Transverse colon (tissue), 4 donors: ENCODE data around the gene TPSG1. TPM values are rescaled to one million over a fixed set of nuclear protein-coding genes. Genes with fewer than 3 reads are reported as not detected.
"Not testable (repeated sequence)": the region's sequence is repeated elsewhere in the genome, so short reads cannot be mapped to it uniquely, and the experiment has no call there.

Experiments used
- DNase-seq: peaks from one replicate; pipeline ENCODE4 v3.0.0-alpha.2; 2019
- H3K27ac ChIP-seq, 4 donors: fragments of 200-600 bp; sonication (generic); 2 replicates each; pipeline ENCODE4 v1.5.1; 2016 to 2018; ENCODE audit warnings: inconsistent platforms in 4 of 4
- H3K27me3 ChIP-seq: fragments of 200-600 bp; sonication (generic); 2 replicates; pipeline ENCODE4 v1.5.1; 2017; ENCODE audit warnings: inconsistent platforms
- H3K36me3 ChIP-seq, 4 donors: fragments of 200-600 bp; sonication (generic); 2 replicates each; pipeline ENCODE4 v1.5.1; 2017 to 2019; ENCODE audit warnings: inconsistent platforms in 4 of 4
- H3K4me1 ChIP-seq, 4 donors: fragments of 200-600 bp; sonication (generic); 2 replicates each; pipeline ENCODE4 v1.5.1; 2017 to 2020; ENCODE audit warnings: inconsistent platforms in 4 of 4
- H3K4me3 ChIP-seq, 4 donors: fragments of 200-600 bp; sonication (generic); 1 replicate in 1 of 4; 2 replicates in 3 of 4; pipeline versions ENCODE4 v1.5.1 to v1.6.1; 2017 to 2019; ENCODE audit warnings: inconsistent platforms in 4 of 4
- H3K9me3 ChIP-seq, 2 donors: fragments of 200-600 bp; sonication (generic); 2 replicates each; pipeline ENCODE4 v1.5.1; 2017 to 2019; ENCODE audit warnings: inconsistent platforms in 2 of 2
- CTCF ChIP-seq, 5 experiments: fragments of 200-600 bp in 3 of 5; fragments of 450-650 bp in 2 of 5; sonication (generic) in 3 of 5; IDR thresholded peaks; 1 replicate in 2 of 5; 2 replicates in 3 of 5; pipeline ENCODE4 v1.5.1; 2016 to 2017; ENCODE audit warnings: antibody characterized with exemption in 5 of 5, inconsistent platforms in 3 of 5, mild to moderate bottlenecking in 2 of 5, moderate library complexity in 1 of 5
- EP300 ChIP-seq: sonication (generic); formaldehyde crosslinking; IDR thresholded peaks from one replicate; pipeline ENCODE4 v1.6.1; 2017; ENCODE audit warnings: antibody characterized with exemption, low read depth
- POLR2A ChIP-seq: fragments of 450-650 bp; IDR thresholded peaks from one replicate; pipeline ENCODE4 v1.6.1; 2016; ENCODE audit warnings: antibody characterized with exemption, mild to moderate bottlenecking, moderate library complexity
- POLR2AphosphoS5 ChIP-seq, 3 donors: sonication (generic); formaldehyde crosslinking; IDR thresholded peaks; one replicate each; pipeline ENCODE4 v1.6.1; 2016; ENCODE audit warnings: antibody characterized with exemption in 3 of 3
- WGBS, 2 donors: methylation state at CpG; one replicate each; pipeline ENCODE4 v1.1.5; 2018; ENCODE audit warnings: low coverage in 1 of 2; 5-methylcytosine and 5-hydroxymethylcytosine counted together
- in situ Hi-C, 4 donors: fragments of 200-750 bp; cut with MboI; loops; one replicate each; pipeline versions ENCODE4 v1.15.0 to v1.15.1; 2017; ENCODE audit warnings: low sequenced_read_pairs in 3 of 4, low pct_ligation_motif_present in 1 of 4, low pct_unique_long_range_greater_than_20kb in 1 of 4
- intact Hi-C: fragments of 100-400 bp; cut with DNase I; formaldehyde crosslinking; loops from one replicate; pipeline ENCODE4 v1.15.1; 2023; ENCODE audit warnings: low total_unique reads
- total RNA-seq, 4 donors: library from RNA; depleted of rRNA; stranded (reverse); fragments of >200 nt; gene quantifications; one replicate each; pipeline ENCODE4 v1.1.0, GENCODE V29; 2016

TPSG1 gene
- total RNA-seq, 4 donors from 2014 or later: 20.9 to 41.0 (median 24.0) TPM; not detected in 1

DNA sequence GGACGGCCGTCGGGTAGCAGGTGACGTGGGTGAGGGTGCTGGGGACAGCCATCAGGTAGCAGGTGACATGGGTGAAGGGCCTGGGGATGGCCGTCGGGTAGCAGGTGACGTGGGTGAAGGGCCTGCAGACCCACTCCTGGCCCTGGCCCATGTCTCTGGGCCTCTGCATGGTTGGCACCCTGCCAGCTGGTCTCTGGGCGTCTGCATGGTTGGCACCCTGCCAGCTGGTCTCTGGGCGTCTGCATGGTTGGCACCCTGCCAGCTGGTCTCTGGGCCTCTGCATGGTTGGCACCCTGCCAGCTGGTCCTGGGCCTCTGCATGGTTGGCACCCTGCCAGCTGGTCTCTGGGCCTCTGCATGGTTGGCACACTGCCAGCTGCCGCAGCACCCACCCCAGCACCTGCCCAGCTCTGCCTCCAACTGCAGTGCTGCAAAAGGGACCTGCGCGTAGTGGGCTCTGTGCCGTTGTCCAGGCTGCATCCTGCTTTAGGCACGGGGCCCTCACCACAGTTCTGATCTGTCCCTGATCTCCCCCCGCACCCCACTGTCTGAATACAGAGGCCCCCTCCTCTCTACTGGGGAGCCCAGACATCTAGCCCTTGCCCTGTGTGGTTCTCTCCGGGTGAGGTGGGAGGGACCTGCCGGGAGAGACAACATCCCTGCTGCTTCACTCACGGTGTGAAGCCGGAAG, 46.8 kb upstream of the TPSG1 start:
- H3K4me3 ChIP-seq, H3K27ac ChIP-seq, intact Hi-C loops, H3K9me3 ChIP-seq, H3K36me3 ChIP-seq, H3K4me1 ChIP-seq, in situ Hi-C loops: not testable (repeated sequence)
- peak; percentile 21 for DNase-seq
- peak in 1 of 3 donors; percentile 44 for TF ChIP-seq POLR2AphosphoS5 (IDR thresholded peaks at IDR 0.05)
- 23 to 80% methylated on average over 2 to 19 of the region's 19 CpGs for WGBS, 2 donors
- peaks cover 12% of the 10 kb centered on the region for H3K27me3 ChIP-seq

GRCh38 chr16:1271380-1271723, 46.3 kb upstream of the TPSG1 start:
- in situ Hi-C loops (no loop called here), intact Hi-C loops (no loop called here)
- no peak overlapping the region for H3K27ac ChIP-seq
- TF ChIP-seq EP300 (no peak), POLR2A (no peak), POLR2AphosphoS5 (IDR thresholded peaks at IDR 0.05) (no peak), CTCF (IDR thresholded peaks at IDR 0.05) (no peak)
- peaks cover 0 to 10% (median 6%) of the 10 kb centered on the region in 4 donors for H3K4me1 ChIP-seq
- DNase-seq: no peak
- H3K4me3 ChIP-seq: no peak overlapping the region
- H3K27me3 ChIP-seq: peaks cover 9% of the 10 kb centered on the region
- no peaks in the 10 kb centered on the region for H3K9me3 ChIP-seq
- WGBS, 2 donors: 55 to 62% methylated on average over 2 to 12 of the region's 12 CpGs
- no peaks in the 10 kb centered on the region for H3K36me3 ChIP-seq

DNA sequence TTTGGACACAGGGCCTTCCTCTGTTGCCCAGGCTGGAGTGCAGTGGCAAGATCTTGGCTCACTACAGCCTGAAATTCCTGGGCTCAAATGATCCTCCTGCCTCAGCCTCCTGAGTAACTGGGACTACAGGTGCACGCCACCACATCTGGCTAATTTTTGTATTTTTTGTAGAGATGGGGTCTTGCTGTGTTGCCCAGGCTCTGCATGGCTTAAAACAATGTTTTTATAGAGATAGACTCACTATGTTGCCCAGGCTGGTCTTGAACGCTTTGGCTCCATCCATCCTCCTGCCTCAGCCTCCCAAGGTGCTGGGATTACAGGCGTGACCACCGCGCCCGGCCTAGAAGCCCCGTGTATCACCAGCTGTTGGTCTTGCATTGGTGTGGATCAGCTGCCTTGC, 44.4 kb upstream of the TPSG1 start:
- H3K9me3 ChIP-seq, H3K27ac ChIP-seq, H3K36me3 ChIP-seq, intact Hi-C loops, H3K4me1 ChIP-seq, in situ Hi-C loops, DNase-seq, H3K4me3 ChIP-seq, H3K27me3 ChIP-seq: not testable (repeated sequence)
- WGBS, 2 donors: 75 to 80% methylated on average over 3 to 7 of the region's 7 CpGs

DNA sequence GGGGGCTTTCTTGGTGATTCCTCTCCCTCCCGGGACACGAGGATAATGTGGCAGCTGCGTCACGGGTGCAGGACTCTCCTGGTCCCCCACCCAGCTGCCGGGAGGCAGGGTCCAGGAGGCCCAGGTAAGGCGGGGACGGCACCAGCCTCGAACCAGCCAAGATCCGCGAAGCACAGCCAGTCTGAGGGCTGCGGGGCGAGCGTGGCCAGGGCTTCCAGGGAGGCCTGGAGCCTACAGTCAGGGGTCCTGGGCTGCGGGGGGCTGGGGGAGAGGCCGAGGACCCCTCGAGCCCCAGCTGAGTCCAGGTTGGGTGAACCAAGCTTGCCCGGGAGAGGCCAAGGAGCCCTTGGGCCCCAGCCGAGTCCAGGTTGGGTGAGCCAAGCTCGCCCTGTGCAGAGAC, 40.8 kb upstream of the TPSG1 start:
- Histone ChIP-seq H3K4me1 (no peaks in the 10 kb centered on the region), H3K36me3 (no peaks in the 10 kb centered on the region), H3K9me3 (no peaks in the 10 kb centered on the region), H3K27me3 (peaks cover 32% of the 10 kb centered on the region), H3K4me3 (no peak overlapping the region), H3K27ac (no peak overlapping the region)
- intact Hi-C loops (no loop called here), in situ Hi-C loops (no loop called here)
- TF ChIP-seq POLR2AphosphoS5 (IDR thresholded peaks at IDR 0.05) (no peak), CTCF (IDR thresholded peaks at IDR 0.05) (no peak)
- DNase-seq: no peak
- WGBS, 2 donors: 70 to 75% methylated on average over 2 to 14 of the region's 19 CpGs

DNA sequence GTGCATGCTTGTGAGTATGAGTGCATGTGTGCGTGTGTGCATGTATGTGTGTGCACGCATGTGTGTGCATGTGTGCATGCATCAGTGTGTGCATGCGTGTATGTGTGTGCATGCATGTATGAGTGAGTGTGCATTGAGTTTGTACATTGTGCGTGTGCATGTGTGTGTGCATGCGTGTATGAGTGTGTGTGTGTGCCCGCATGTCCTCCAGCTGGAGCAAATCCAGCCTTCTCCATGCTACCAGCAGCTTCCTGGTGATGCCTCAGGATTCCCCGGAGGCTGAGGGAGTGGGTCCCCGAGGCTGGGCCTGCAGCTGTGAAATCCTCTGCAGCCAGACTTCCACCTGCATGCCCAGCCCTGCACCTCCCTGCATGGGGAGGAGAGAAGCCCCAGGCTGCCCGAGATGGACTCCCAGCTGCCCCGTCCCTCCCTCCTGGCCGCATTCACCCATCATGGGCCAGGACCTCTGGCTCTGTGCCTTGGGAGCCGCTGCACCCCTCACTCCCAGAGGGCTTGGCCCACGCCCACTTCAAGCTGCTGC, 40.1 kb upstream of the TPSG1 start:
- TF ChIP-seq CTCF (IDR thresholded peaks at IDR 0.05) (no peak), POLR2A (no peak), EP300 (no peak), POLR2AphosphoS5 (IDR thresholded peaks at IDR 0.05) (no peak)
- in situ Hi-C loops: no loop called here

More for the DNA sequence above, 40.1 kb upstream of the TPSG1 start:
- DNase-seq: no peak
- no peak overlapping the region for H3K27ac ChIP-seq
- H3K27me3 ChIP-seq: peaks cover 39% of the 10 kb centered on the region
- H3K4me1 ChIP-seq: no peaks in the 10 kb centered on the region
- H3K9me3 ChIP-seq: no peaks in the 10 kb centered on the region
- no peaks in the 10 kb centered on the region for H3K36me3 ChIP-seq
- 71% methylated on average over 9 of the region's 13 CpGs; no CpG with 5 or more reads in 1 of the 2 donors for WGBS, 2 donors
- intact Hi-C loops: no loop called here
- no peak overlapping the region for H3K4me3 ChIP-seq
